ENCODE results near the gene ECHDC1.

Gene ECHDC1

GRCh38 chr6:127282184-127282583 is 61.2 kb downstream of the ECHDC1 start:
- Mint-ChIP-seq H3K4me1 (ENCODE audit: low read depth) (peaks cover 2% of the 10 kb centered on the region), H3K9me3 (no peaks in the 10 kb centered on the region), H3K27me3 (ENCODE audit: low read depth) (no peaks in the 10 kb centered on the region), H3K27ac (no peak overlapping the region), H3K36me3 (ENCODE audit: low read depth) (peaks cover 36% of the 10 kb centered on the region), H3K4me3 (no peak overlapping the region)

GRCh38 chr6:127279815-127280214 is 63.6 kb downstream of the ECHDC1 start:
- no peak overlapping the region for H3K4me3 Mint-ChIP-seq

DNA sequence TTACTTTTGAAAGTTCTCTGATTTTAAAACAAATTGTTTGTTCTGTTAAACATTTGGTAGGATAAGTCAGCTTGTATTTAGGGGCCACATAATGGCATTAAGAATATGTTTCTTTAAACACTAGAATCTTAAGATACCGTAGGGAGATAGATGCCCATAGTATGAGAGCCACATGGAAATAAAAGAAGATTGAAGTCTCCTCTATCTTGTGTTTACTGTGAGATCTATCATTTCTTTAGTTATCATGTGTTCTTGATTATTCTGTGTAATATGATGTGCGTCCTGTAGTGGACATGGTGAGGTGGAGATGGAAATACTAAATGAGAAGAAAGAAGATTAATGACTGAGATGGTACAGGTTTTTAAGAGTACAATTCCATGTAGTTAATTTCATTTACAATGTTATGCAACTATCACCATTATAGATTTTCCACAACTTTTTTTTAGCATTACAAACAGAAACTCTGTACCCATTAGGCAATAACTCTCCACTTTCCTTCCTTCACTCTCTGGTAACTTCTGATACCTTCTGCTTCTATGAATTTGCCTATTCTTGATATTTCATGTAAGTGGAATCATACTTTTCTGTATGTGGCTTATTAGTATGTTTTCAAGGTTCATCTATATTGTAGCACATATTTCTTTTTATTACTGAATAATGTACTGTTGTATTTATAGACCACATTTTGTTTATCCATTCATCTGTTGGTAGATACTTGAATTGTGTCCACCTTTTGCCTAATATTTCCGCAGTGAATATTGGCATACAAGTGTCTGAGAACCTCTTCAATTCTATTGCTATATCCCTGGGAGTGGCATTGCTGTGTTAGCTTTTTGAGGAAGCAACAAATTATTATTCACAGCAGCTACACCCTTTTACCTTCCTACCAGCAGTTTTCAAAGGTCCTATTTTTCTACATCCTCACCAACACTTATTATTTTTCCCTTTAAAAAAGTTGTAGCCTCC is 65.2 kb downstream of the ECHDC1 start:
- peaks cover 15% of the 10 kb centered on the region for H3K36me3 Mint-ChIP-seq (ENCODE audit: low read depth)
- no peak overlapping the region for H3K4me3 Mint-ChIP-seq
- H3K27me3 Mint-ChIP-seq (ENCODE audit: low read depth), result no peaks in the 10 kb centered on the region
- peaks cover 2% of the 10 kb centered on the region for H3K4me1 Mint-ChIP-seq (ENCODE audit: low read depth)
- no peaks in the 10 kb centered on the region for H3K9me3 Mint-ChIP-seq
- H3K27ac Mint-ChIP-seq, result no peak overlapping the region

More at GRCh38 chr6:127279815-127280214, 63.6 kb downstream of the ECHDC1 start:
- Mint-ChIP-seq H3K27me3 (ENCODE audit: low read depth) (no peaks in the 10 kb centered on the region), H3K9me3 (no peaks in the 10 kb centered on the region), H3K27ac (no peak overlapping the region), H3K4me1 (ENCODE audit: low read depth) (peaks cover under 1% of the 10 kb centered on the region), H3K36me3 (ENCODE audit: low read depth) (peaks cover 20% of the 10 kb centered on the region)

GRCh38 chr6:127276331-127276730 is 67.1 kb downstream of the ECHDC1 start:
- Mint-ChIP-seq H3K4me3 (no peak overlapping the region), H3K27ac (no peak overlapping the region), H3K9me3 (no peaks in the 10 kb centered on the region), H3K36me3 (ENCODE audit: low read depth) (peaks cover 3% of the 10 kb centered on the region), H3K4me1 (ENCODE audit: low read depth) (peaks cover 5% of the 10 kb centered on the region), H3K27me3 (ENCODE audit: low read depth) (no peaks in the 10 kb centered on the region)

- H3K9me3 Mint-ChIP-seq, result no peaks in the 10 kb centered on the region
- H3K4me3 Mint-ChIP-seq, result no peak overlapping the region
- H3K36me3 Mint-ChIP-seq (ENCODE audit: low read depth), result peaks cover 6% of the 10 kb centered on the region
- H3K27ac Mint-ChIP-seq, result no peak overlapping the region
- peaks cover 21% of the 10 kb centered on the region for H3K4me1 Mint-ChIP-seq (ENCODE audit: low read depth)
- H3K27me3 Mint-ChIP-seq (ENCODE audit: low read depth), result no peaks in the 10 kb centered on the region
Observed at GRCh38 chr6:127273499-127273898, 69.9 kb downstream of the ECHDC1 start.

- Mint-ChIP-seq H3K4me3 (no peak overlapping the region), H3K4me1 (ENCODE audit: low read depth) (peaks cover 30% of the 10 kb centered on the region), H3K27me3 (ENCODE audit: low read depth) (no peaks in the 10 kb centered on the region), H3K36me3 (ENCODE audit: low read depth) (peaks cover 7% of the 10 kb centered on the region), H3K27ac (no peak overlapping the region), H3K9me3 (no peaks in the 10 kb centered on the region)
Observed at GRCh38 chr6:127272576-127272975, 70.8 kb downstream of the ECHDC1 start.

- peak overlapping the region; percentile 99 for H3K27ac Mint-ChIP-seq
- peaks cover 37% of the 10 kb centered on the region for H3K4me1 Mint-ChIP-seq (ENCODE audit: low read depth)
- H3K36me3 Mint-ChIP-seq (ENCODE audit: low read depth), result peaks cover 9% of the 10 kb centered on the region
- no peaks in the 10 kb centered on the region for H3K9me3 Mint-ChIP-seq
- H3K4me3 Mint-ChIP-seq, result peak overlapping the region; percentile 100
- peaks cover 27% of the 10 kb centered on the region for H3K27me3 Mint-ChIP-seq (ENCODE audit: low read depth)
Observed at GRCh38 chr6:127267646-127268625, 75.5 kb downstream of the ECHDC1 start.

GRCh38 chr6:127266892-127267645 is 76.3 kb downstream of the ECHDC1 start:
- Mint-ChIP-seq H3K36me3 (ENCODE audit: low read depth) (peaks cover 9% of the 10 kb centered on the region), H3K27ac (peak overlapping the region; percentile 100), H3K4me3 (peak overlapping the region; percentile 100), H3K4me1 (ENCODE audit: low read depth) (peaks cover 35% of the 10 kb centered on the region), H3K27me3 (ENCODE audit: low read depth) (peaks cover 29% of the 10 kb centered on the region), H3K9me3 (no peaks in the 10 kb centered on the region)

DNA sequence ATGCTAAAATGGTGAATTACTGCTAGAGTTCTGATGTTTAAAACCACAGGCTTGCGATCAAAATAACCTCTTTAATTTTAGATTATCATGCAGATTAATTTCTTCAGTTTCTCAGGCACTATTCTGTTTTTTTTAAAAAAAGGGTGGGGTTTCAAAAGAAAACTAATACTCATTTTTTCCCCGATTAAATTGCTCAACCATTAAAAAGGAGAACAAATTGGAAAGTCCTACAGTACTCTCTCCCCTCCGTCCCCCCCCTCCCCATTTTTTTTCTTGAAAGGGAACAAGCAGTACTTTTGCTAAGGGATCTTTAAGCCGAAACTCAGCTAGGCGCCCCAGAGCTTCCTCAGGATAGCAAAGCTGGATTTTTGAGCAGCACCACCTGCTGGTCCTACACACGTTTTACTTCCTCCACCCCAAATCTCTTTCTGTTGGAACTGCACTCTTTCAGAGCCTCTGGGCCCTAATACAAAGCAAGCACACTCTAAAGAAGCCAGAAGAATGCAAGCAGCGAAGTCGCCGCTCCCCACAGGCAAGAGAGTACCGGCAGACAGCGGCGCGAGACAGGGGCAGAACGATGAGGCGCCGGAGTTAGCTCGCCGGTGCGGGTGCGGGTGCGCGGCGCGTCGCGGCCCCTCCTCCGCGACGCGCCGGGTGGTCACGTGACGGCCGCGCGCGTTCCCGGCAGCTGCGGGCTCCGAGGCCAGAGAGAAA is 77.1 kb downstream of the ECHDC1 start, which contains the start of gene RNF146:
Gene RNF146 (plus strand): TSS at position 687 of the 714 bp plus-strand sequence. CDS start 13,475 bp downstream, outside the sequence.
- Mint-ChIP-seq H3K27me3 (ENCODE audit: low read depth) (peaks cover 32% of the 10 kb centered on the region), H3K27ac (peak within 1 kb of the TSS; percentile 100), H3K9me3 (no peaks in the 10 kb centered on the region), H3K4me1 (ENCODE audit: low read depth) (peaks cover 34% of the 10 kb centered on the region), H3K36me3 (ENCODE audit: low read depth) (peaks cover 9% of the 10 kb centered on the region), H3K4me3 (peak within 1 kb of the TSS; percentile 100)

- H3K4me1 Mint-ChIP-seq (ENCODE audit: low read depth), result peaks cover 18% of the 10 kb centered on the region
- no peak overlapping the region for H3K4me3 Mint-ChIP-seq
- H3K27ac Mint-ChIP-seq, result no peak overlapping the region
- no peaks in the 10 kb centered on the region for H3K9me3 Mint-ChIP-seq
- peaks cover 47% of the 10 kb centered on the region for H3K27me3 Mint-ChIP-seq (ENCODE audit: low read depth)
- H3K36me3 Mint-ChIP-seq (ENCODE audit: low read depth), result peaks cover 5% of the 10 kb centered on the region
Observed at GRCh38 chr6:127263481-127263880, 79.9 kb downstream of the ECHDC1 start.

DNA sequence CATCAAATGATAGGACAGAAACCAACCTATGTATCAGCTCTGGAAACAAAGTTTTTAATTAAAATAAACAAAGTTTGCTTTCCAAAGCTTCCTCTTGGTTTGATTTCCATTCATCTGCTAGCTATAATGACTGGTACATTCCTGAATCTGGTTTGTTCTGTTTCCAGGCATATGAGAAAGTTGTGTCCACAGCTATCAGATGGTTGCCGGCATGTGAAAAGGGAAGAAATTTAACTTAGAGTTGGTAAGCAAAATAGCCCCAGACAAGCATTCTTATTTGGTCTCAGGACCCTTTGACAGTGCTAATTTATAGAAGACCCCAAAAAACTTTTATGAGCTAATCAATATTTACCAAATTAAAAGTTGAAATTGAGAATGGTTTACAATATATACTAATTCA is 80.5 kb downstream of the ECHDC1 start:
- Mint-ChIP-seq H3K27ac (no peak overlapping the region), H3K4me1 (ENCODE audit: low read depth) (peaks cover 12% of the 10 kb centered on the region), H3K27me3 (ENCODE audit: low read depth) (peaks cover 47% of the 10 kb centered on the region), H3K36me3 (ENCODE audit: low read depth) (peaks cover 4% of the 10 kb centered on the region), H3K4me3 (no peak overlapping the region), H3K9me3 (no peaks in the 10 kb centered on the region)

- Mint-ChIP-seq H3K27ac (no peak overlapping the region), H3K4me3 (no peak overlapping the region), H3K4me1 (ENCODE audit: low read depth) (no peaks in the 10 kb centered on the region), H3K27me3 (ENCODE audit: low read depth) (peaks cover 12% of the 10 kb centered on the region), H3K36me3 (ENCODE audit: low read depth) (no peaks in the 10 kb centered on the region), H3K9me3 (no peaks in the 10 kb centered on the region)
Observed at GRCh38 chr6:127255286-127255685, 88.1 kb downstream of the ECHDC1 start.

GRCh38 chr6:127249621-127250020 is 93.8 kb downstream of the ECHDC1 start:
- Mint-ChIP-seq H3K27me3 (ENCODE audit: low read depth) (no peaks in the 10 kb centered on the region), H3K9me3 (no peaks in the 10 kb centered on the region), H3K36me3 (ENCODE audit: low read depth) (no peaks in the 10 kb centered on the region), H3K4me1 (ENCODE audit: low read depth) (no peaks in the 10 kb centered on the region), H3K27ac (no peak overlapping the region), H3K4me3 (no peak overlapping the region)
